ENCODE results near the gene CCSER1. TPM values are rescaled to one million over a fixed set of nuclear protein-coding genes. Genes with fewer than 3 reads are reported as not detected.

Gene CCSER1
- total and polyA plus RNA-seq, 9 donors, result 0.21 to 8.3 (median 3.2) TPM

DNA sequence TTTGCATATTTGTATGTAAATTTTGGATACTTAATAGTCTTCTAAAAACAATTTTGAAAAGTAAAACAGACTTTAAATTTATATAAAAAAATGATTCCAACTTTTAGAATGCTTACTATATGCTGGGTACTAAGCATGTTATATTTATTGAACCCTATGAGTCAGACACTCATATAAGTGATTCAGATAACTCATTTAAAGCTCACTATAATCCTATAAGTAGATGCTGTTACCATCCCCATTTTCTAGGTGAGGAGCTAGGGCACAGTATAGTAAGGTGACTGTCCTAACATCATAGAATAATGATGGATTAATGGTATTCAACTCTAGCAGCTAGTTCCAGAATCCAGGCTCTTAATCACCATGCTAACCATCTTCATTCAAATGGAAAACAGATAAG lies 1299.5 kb downstream of the CCSER1 start:
- intact Hi-C loops (cut with DNase I), result no loop called here
- TF ChIP-seq, protein P1, sequence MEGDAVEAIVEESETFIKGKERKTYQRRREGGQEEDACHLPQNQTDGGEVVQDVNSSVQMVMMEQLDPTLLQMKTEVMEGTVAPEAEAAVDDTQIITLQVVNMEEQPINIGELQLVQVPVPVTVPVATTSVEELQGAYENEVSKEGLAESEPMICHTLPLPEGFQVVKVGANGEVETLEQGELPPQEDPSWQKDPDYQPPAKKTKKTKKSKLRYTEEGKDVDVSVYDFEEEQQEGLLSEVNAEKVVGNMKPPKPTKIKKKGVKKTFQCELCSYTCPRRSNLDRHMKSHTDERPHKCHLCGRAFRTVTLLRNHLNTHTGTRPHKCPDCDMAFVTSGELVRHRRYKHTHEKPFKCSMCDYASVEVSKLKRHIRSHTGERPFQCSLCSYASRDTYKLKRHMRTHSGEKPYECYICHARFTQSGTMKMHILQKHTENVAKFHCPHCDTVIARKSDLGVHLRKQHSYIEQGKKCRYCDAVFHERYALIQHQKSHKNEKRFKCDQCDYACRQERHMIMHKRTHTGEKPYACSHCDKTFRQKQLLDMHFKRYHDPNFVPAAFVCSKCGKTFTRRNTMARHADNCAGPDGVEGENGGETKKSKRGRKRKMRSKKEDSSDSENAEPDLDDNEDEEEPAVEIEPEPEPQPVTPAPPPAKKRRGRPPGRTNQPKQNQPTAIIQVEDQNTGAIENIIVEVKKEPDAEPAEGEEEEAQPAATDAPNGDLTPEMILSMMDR (IDR thresholded peaks at IDR 0.05), result no peak
- no peak for TF ChIP-seq EP300 (IDR thresholded peaks at IDR 0.05)
- TF ChIP-seq POLR2A (IDR thresholded peaks at IDR 0.05), result no peak
- no peaks in the 10 kb centered on the region for H3K9me3 ChIP-seq
- H3K27ac ChIP-seq, result no peak overlapping the region
- no peaks in the 10 kb centered on the region for H3K36me3 ChIP-seq
- H3K4me1 ChIP-seq (ENCODE audit: insufficient read depth), result no peaks in the 10 kb centered on the region
- no peaks in the 10 kb centered on the region for H3K27me3 ChIP-seq
- DNase-seq, result no peak
- H3K4me3 ChIP-seq, result no peak overlapping the region

DNA sequence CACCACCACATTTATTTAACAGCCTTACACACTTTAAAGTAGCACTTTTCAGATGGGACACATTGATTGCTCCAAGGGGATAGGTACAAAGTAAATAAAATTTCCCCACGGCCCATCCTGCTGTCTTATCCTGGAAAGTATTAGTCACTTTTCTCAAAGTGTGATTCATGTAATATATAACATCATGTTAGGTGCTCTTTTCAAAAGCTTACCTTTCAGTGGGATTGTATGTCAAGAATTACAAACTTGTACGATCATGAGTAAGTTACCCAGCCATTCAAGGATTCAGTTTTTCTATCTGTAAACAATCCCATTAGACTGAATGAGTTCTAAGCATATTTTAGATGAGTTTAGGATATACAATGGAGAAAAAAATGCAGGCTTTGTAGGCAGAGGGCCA lies 1300.0 kb downstream of the CCSER1 start:
- Histone ChIP-seq H3K36me3 (no peaks in the 10 kb centered on the region), H3K27ac (no peak overlapping the region), H3K27me3 (no peaks in the 10 kb centered on the region), H3K9me3 (no peaks in the 10 kb centered on the region), H3K4me3 (no peak overlapping the region), H3K4me1 (ENCODE audit: insufficient read depth) (no peaks in the 10 kb centered on the region)
- TF ChIP-seq POLR2A (IDR thresholded peaks at IDR 0.05) (no peak), EP300 (IDR thresholded peaks at IDR 0.05) (no peak)
- TF ChIP-seq, protein P1 (IDR thresholded peaks at IDR 0.05), result no peak
- DNase-seq, result no peak
- intact Hi-C loops (cut with DNase I), result no loop called here
- 67 to 76% (median 75%) methylated on average over 2 of the region's 2 CpGs for WGBS, 3 donors

GRCh38 chr4:91434631-91435030 lies 1307.4 kb downstream of the CCSER1 start:
- H3K27ac ChIP-seq, result no peak overlapping the region

GRCh38 chr4:91436556-91436955 lies 1309.4 kb downstream of the CCSER1 start:
- Histone ChIP-seq H3K9me3 (no peaks in the 10 kb centered on the region), H3K36me3 (no peaks in the 10 kb centered on the region), H3K4me1 (ENCODE audit: insufficient read depth) (no peaks in the 10 kb centered on the region), H3K27ac (no peak overlapping the region), H3K4me3 (no peak overlapping the region), H3K27me3 (no peaks in the 10 kb centered on the region)
- TF ChIP-seq, protein P1 (IDR thresholded peaks at IDR 0.05), result no peak
- no peak for TF ChIP-seq POLR2A (IDR thresholded peaks at IDR 0.05)
- TF ChIP-seq EP300 (IDR thresholded peaks at IDR 0.05), result no peak
- 25 to 38% (median 33%) methylated on average over 1 of the region's 1 CpG for WGBS, 3 donors
- intact Hi-C loops (cut with DNase I), result no loop called here
- no peak for DNase-seq

More at GRCh38 chr4:91434631-91435030, 1307.4 kb downstream of the CCSER1 start:
- H3K9me3 ChIP-seq, result no peaks in the 10 kb centered on the region
- H3K27me3 ChIP-seq, result no peaks in the 10 kb centered on the region
- H3K4me1 ChIP-seq (ENCODE audit: insufficient read depth), result no peaks in the 10 kb centered on the region
- 72 to 83% (median 77%) methylated on average over 1 of the region's 1 CpG for WGBS, 3 donors
- DNase-seq, result no peak
- TF ChIP-seq, protein P1 (IDR thresholded peaks at IDR 0.05), result no peak
- TF ChIP-seq EP300 (IDR thresholded peaks at IDR 0.05) (no peak), POLR2A (IDR thresholded peaks at IDR 0.05) (no peak)
- intact Hi-C loops (cut with DNase I), result no loop called here
- H3K36me3 ChIP-seq, result no peaks in the 10 kb centered on the region
- no peak overlapping the region for H3K4me3 ChIP-seq

DNA sequence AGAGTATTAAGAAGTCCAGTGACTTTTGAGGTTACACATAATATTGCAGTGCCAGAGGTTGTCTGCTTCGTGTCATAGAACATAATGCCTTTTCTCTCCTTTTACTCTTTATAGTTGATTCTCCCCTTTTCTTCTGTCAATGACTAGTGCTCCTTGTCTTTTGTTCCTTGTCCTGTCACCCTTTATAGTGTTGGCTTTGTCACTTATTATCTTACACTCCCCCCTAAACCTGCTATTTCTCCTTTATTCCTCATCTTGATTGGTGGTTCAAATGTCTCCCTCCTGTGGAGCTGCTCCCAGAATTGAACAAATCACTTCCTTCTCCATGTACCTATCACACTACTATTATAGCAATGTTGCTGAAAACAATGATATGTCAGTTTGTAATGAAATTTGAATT lies 1320.0 kb downstream of the CCSER1 start:
- intact Hi-C loops (cut with DNase I), result no loop called here
- no peak for DNase-seq
- no peaks in the 10 kb centered on the region for H3K4me1 ChIP-seq (ENCODE audit: insufficient read depth)
- no peaks in the 10 kb centered on the region for H3K36me3 ChIP-seq
- no peak overlapping the region for H3K27ac ChIP-seq
- no peaks in the 10 kb centered on the region for H3K9me3 ChIP-seq
- WGBS, 3 donors, result 84 to 87% (median 86%) methylated on average over 1 of the region's 1 CpG
- H3K27me3 ChIP-seq, result no peaks in the 10 kb centered on the region
- TF ChIP-seq POLR2A (IDR thresholded peaks at IDR 0.05), result no peak
- no peak overlapping the region for H3K4me3 ChIP-seq
